Activated naive CD4-positive, alpha-beta T cell treated with anti-CD3 and anti-CD28 coated beads for 36 hours (primary cell): ENCODE measurements around the gene ZNF83. TPM values are rescaled to one million over a fixed set of nuclear protein-coding genes. Genes with fewer than 3 reads are reported as not detected.

Experiments
- CTCF ChIA-PET: fragments of 350-600 bp; sonication (Branson Sonifier 250); formaldehyde crosslinking; loops from one replicate; lab custom pipeline; 2021; ENCODE audit warnings: antibody characterized with exemption; lab: Charles Lee
- DNase-seq: peaks from one replicate; pipeline ENCODE4 v3.0.0-alpha.2; 2020
- H3K27ac Mint-ChIP-seq: one replicate; pipeline ENCODE4 v1.8.0; 2021; ENCODE audit warnings: mild to moderate bottlenecking, mixed read lengths
- H3K27me3 Mint-ChIP-seq: one replicate; pipeline ENCODE4 v1.8.0; 2021; ENCODE audit warnings: low read depth, mixed read lengths
- H3K36me3 Mint-ChIP-seq: one replicate; pipeline ENCODE4 v1.8.0; 2021; ENCODE audit warnings: low read depth, mixed read lengths
- H3K4me1 Mint-ChIP-seq: one replicate; pipeline ENCODE4 v1.8.0; 2021; ENCODE audit warnings: low read depth, mixed read lengths
- H3K4me3 Mint-ChIP-seq: one replicate; pipeline ENCODE4 v1.8.0; 2021; ENCODE audit warnings: mild to moderate bottlenecking, moderate library complexity, mixed read lengths
- H3K9me3 Mint-ChIP-seq: one replicate; pipeline ENCODE4 v1.8.0; 2021; ENCODE audit warnings: mixed read lengths
- intact Hi-C: fragments of 100-400 bp; cut with micrococcal nuclease; formaldehyde crosslinking; loops from one replicate; pipeline ENCODE4 v1.15.1; 2023
- total RNA-seq, 2 experiments: library from RNA; stranded (reverse); gene quantifications; one replicate each; pipeline ENCODE4 v1.2.3, GENCODE V29; 2021

Gene ZNF83
- total RNA-seq, 2 experiments from 2014 or later: 23.3 to 23.9 TPM

DNA sequence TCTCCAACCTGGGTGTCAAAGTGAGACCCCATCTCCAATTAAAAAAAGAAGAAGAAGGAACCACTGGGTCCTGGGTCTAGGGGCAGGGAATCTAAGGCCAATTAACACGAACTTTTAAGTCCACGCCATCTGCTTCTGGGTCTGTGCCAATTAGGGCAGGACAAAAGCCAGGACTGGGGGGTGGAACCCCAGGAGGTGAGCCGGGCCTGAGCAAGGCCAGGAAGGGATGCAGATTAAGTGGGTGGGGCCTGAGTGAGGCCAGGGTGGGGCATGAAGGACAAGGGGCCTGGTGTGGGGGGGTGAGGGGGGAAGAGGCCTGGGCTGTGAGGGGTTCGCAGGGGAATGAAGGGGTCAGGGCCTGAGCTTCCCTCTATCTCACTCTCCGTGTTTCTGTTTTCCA, 26.3 kb upstream of the ZNF83 start:
- DNase-seq: no peak
- H3K9me3 Mint-ChIP-seq: peaks cover 2% of the 10 kb centered on the region
- CTCF ChIA-PET: no interaction called here
- H3K27me3 Mint-ChIP-seq: no peaks in the 10 kb centered on the region
- no peak overlapping the region for H3K4me3 Mint-ChIP-seq
- peaks cover 2% of the 10 kb centered on the region for H3K4me1 Mint-ChIP-seq
- peaks cover 68% of the 10 kb centered on the region for H3K36me3 Mint-ChIP-seq
- H3K27ac Mint-ChIP-seq: no peak overlapping the region
- intact Hi-C loops: no loop called here

DNA sequence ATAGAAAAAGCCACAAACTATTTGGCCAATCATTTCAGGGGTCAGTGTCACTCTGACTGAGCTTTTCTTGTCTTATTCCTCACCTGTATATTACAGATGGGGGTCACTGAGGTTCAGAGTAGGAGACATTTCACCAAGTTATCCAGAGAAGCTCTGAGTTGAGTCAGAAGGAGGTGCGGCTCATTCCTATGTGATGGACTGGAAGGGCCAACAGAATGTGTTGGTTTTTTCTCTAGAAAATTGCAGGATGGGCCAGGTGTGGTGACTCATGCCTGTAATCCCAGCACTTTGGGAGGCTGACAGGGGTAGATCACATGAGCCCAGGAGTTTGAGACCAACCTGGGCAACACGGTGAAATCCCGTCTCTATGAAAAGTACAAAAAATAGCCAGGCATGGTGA, 24.5 kb upstream of the ZNF83 start:
- no peak overlapping the region for H3K4me3 Mint-ChIP-seq
- H3K27ac Mint-ChIP-seq: no peak overlapping the region
- peaks cover 74% of the 10 kb centered on the region for H3K36me3 Mint-ChIP-seq
- H3K4me1 Mint-ChIP-seq: peaks cover 2% of the 10 kb centered on the region
- intact Hi-C loops: no loop called here
- H3K9me3 Mint-ChIP-seq: peaks cover 9% of the 10 kb centered on the region
- CTCF ChIA-PET: interaction anchor here (0.6 kb wide), 1 partner anchor 31 kb away, joined by 3 read pairs; no protein-coding TSS in a partner anchor
- H3K27me3 Mint-ChIP-seq: no peaks in the 10 kb centered on the region
- DNase-seq: no peak

DNA sequence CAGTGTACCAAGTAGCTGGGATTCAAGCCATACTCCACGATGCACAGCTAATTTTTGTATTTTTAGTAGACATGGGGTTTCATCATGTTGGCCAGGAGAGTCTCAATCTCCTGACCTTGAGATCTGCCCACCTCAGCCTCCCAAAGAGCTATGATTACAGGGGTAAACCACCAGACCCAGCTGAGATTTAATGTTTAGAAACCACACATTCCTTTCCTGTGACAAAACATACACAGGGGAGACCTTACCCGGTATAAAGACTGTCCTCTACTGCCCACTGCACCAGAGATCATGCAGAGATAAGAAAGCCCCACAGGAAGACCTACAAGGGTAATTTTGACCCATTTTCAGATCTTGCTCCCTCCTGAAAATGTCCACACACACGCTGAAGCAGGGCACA, 22.8 kb upstream of the ZNF83 start:
- H3K27me3 Mint-ChIP-seq: no peaks in the 10 kb centered on the region
- no peak for DNase-seq
- peaks cover 2% of the 10 kb centered on the region for H3K4me1 Mint-ChIP-seq
- CTCF ChIA-PET: interaction anchor here (0.6 kb wide), 1 partner anchor 27 kb away, joined by 3 read pairs; no protein-coding TSS in a partner anchor
- no peak overlapping the region for H3K27ac Mint-ChIP-seq
- no peak overlapping the region for H3K4me3 Mint-ChIP-seq
- H3K36me3 Mint-ChIP-seq: peaks cover 78% of the 10 kb centered on the region
- intact Hi-C loops: no loop called here
- H3K9me3 Mint-ChIP-seq: peaks cover 11% of the 10 kb centered on the region

DNA sequence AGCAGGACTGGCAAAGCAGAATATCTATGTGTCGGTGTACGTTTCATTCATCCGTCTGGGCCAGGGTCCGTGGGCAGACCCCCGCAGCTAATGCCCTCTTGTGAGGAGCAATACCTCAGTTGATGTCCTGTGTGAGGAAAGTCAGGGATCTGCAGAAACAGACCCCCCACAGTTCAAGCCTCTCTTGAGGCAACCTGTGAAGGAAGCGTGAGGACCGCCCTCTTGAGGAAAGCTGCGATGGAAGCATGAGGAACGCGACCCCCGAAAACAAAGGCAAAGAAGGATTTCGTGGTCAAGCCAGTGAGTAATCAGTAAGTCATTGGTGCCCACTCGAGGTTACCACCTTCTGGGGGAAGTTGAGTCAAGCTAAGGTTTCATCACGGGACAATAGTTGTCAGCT, 20.9 kb upstream of the ZNF83 start:
- CTCF ChIA-PET: interaction anchor here (0.6 kb wide), 1 partner anchor 915 kb away, joined by 3 read pairs; no protein-coding TSS in a partner anchor
- no peak for DNase-seq
- intact Hi-C loops: no loop called here
- Mint-ChIP-seq H3K4me1 (no peaks in the 10 kb centered on the region), H3K9me3 (peaks cover 17% of the 10 kb centered on the region), H3K4me3 (no peak overlapping the region), H3K27me3 (no peaks in the 10 kb centered on the region), H3K27ac (no peak overlapping the region), H3K36me3 (peaks cover 85% of the 10 kb centered on the region)

DNA sequence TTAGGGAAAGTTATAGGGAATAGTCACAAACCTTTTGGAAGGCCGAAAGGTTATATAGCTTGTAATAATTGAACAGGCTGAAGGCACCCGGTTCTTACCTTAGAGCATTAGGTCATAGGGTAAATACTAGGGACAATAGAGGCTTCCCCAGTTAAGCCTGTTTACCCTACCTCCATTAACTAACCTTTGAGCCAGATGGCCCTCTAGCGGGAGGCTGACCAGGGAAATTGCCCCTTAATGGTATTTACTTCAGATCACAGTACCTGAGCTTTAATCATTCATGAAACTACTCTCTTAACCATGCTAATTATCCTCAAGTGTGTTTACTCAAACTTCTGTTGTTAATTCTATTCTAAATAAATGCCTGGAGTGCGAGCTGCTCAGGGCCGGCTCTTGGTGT, 20.4 kb upstream of the ZNF83 start:
- no peaks in the 10 kb centered on the region for H3K27me3 Mint-ChIP-seq

DNA sequence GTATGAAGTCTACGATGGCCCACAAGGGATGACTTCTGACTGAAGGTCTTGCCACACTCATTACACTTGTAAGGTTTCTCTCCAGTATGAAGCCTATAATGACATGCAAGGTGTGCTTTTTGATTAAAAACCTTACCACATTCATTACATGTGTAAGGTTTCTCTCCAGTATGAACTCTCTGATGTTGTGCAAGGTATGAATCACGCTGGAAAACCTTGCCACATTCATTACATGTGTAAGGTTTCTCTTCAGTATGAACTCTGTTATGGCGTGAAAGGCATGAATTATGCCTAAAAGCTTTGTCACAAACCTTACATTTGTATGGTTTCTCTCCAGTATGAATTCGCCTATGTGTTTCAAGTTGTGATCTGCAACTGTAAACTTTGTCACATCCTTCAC, 15.0 kb upstream of the ZNF83 start:
- H3K4me1 Mint-ChIP-seq: no peaks in the 10 kb centered on the region
- CTCF ChIA-PET: no interaction called here
- no peak overlapping the region for H3K27ac Mint-ChIP-seq
- no peaks in the 10 kb centered on the region for H3K27me3 Mint-ChIP-seq
- DNase-seq: no peak
- peaks cover 50% of the 10 kb centered on the region for H3K9me3 Mint-ChIP-seq
- H3K4me3 Mint-ChIP-seq: no peak overlapping the region
- H3K36me3 Mint-ChIP-seq: peaks cover 87% of the 10 kb centered on the region
- intact Hi-C loops: no loop called here

More for the DNA sequence above, 20.4 kb upstream of the ZNF83 start:
- no peak for DNase-seq
- H3K4me3 Mint-ChIP-seq: no peak overlapping the region
- H3K27ac Mint-ChIP-seq: no peak overlapping the region
- no peaks in the 10 kb centered on the region for H3K4me1 Mint-ChIP-seq
- CTCF ChIA-PET: no interaction called here
- peaks cover 19% of the 10 kb centered on the region for H3K9me3 Mint-ChIP-seq
- intact Hi-C loops: no loop called here
- peaks cover 89% of the 10 kb centered on the region for H3K36me3 Mint-ChIP-seq

DNA sequence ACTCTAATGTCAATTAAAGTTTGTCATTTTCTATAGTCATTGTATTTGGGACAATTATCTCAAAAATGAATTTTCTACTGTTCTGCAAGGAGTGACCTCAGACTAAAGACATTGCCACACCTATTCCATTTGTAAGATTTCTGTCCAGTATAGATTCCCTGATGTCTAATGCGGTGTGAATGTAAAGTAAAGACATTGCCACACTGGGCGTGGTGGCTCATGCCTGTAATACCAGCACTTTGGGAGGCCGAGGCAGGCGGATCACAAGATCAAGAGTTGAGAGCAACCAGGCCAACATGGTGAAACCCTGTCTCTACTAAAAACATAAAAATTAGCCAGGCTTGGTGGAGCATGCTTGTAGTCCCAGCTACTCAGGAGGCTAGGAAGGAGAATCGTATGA, 13.8 kb upstream of the ZNF83 start:
- intact Hi-C loops: no loop called here
- Mint-ChIP-seq H3K4me3 (no peak overlapping the region), H3K4me1 (no peaks in the 10 kb centered on the region), H3K27me3 (no peaks in the 10 kb centered on the region), H3K9me3 (peaks cover 59% of the 10 kb centered on the region), H3K27ac (no peak overlapping the region), H3K36me3 (peaks cover 86% of the 10 kb centered on the region)
- no peak for DNase-seq
- CTCF ChIA-PET: no interaction called here

DNA sequence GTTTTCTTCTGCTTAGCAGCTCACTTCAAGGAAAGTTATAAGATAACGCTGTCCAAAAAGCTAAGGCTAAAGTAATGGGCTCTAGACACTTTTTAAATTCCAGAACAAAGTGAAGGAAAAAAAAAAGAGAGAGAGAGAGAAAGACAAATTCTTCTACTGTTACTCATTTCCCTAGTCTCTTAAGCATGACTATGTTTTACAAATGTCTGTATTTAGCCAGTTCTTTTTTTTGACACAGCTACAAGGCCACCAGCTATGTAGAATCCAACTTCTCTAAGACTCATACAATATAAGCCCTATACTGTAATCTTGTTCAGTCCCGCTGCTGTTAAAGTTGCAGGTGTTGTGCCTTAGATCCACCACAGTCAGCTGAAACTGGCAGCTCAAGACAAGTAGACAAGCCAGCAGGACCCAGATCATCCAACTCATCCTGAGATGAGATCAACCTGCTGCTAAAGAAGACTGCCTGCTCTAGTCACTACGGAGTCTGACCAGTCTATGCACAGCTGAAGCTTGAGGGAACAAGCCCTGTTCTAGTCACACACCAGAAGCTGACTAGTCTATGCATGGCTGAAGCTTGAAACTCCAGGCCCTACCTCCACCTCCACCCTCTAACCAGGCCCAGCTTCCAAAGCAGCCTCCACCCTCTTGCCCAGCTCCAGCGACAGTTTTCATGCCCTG, 10.3 kb upstream of the ZNF83 start:
- Mint-ChIP-seq H3K27ac (no peak overlapping the region), H3K9me3 (peaks cover 73% of the 10 kb centered on the region), H3K27me3 (no peaks in the 10 kb centered on the region), H3K4me1 (no peaks in the 10 kb centered on the region), H3K4me3 (no peak overlapping the region), H3K36me3 (peaks cover 75% of the 10 kb centered on the region)
- CTCF ChIA-PET: no interaction called here
- DNase-seq: no peak
- intact Hi-C loops: no loop called here

DNA sequence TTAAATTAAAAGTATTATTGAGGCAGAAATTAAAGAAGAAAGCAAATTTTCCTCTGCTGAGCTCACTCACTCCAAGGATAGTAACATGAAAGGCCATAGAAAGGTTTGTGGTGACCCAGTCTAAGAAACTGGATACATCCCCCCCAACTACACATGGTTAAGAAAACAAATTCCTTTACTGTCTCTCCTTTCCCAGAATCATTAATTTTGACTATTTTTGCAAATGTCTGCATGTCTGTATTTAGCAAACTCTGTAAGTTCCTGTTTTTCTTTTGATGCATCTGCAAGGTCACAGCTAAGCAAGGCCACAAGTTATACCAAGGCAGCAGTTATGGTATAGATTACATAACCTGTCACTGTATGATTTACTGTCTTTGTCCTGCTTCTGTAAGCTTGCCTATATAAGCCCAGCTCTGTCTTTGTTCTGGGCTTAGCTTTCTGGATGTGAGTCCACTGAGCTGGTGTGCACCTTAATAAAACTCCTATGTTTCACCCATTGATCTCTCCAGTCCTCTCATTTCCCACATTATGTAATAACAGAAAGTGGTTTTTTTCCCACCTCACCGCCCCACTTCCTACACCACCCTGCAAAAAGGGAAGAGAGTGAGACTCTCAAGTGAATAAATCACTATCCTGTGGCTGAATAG, 8.5 kb upstream of the ZNF83 start:
- H3K4me3 Mint-ChIP-seq: no peak overlapping the region
- peaks cover 65% of the 10 kb centered on the region for H3K36me3 Mint-ChIP-seq
- peaks cover 60% of the 10 kb centered on the region for H3K9me3 Mint-ChIP-seq
- intact Hi-C loops: no loop called here
- CTCF ChIA-PET: no interaction called here
- H3K4me1 Mint-ChIP-seq: no peaks in the 10 kb centered on the region
- H3K27ac Mint-ChIP-seq: no peak overlapping the region
- DNase-seq: no peak
- H3K27me3 Mint-ChIP-seq: no peaks in the 10 kb centered on the region

DNA sequence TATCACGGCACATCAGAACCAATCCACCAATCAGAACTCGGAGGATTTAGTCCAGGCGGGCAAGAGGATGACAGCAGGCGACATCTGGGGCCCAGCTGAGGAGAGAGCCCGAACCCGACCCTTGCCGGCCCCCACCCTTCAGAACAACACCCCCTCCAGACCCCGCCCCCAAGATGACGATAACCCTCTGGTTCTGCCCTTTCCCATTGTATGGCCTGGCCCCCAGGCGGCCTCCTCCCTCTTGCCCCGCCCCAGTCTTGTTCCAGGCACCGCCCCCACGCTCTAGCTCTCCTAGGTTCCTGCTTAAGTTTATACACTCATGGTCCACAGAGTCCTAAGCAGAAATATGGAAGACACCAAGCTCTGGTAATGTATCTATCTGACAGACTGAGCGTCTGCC, 2.8 kb upstream of the ZNF83 start:
- H3K27me3 Mint-ChIP-seq: no peaks in the 10 kb centered on the region
- no peak overlapping the region for H3K4me3 Mint-ChIP-seq
- peaks cover 9% of the 10 kb centered on the region for H3K4me1 Mint-ChIP-seq
- H3K9me3 Mint-ChIP-seq: peaks cover 37% of the 10 kb centered on the region
- H3K27ac Mint-ChIP-seq: no peak overlapping the region
- intact Hi-C loops: no loop called here
- peaks cover 35% of the 10 kb centered on the region for H3K36me3 Mint-ChIP-seq
- CTCF ChIA-PET: interaction anchor here (0.6 kb wide), 1 partner anchor 184 kb away, joined by 4 read pairs; no protein-coding TSS in a partner anchor
- no peak for DNase-seq

DNA sequence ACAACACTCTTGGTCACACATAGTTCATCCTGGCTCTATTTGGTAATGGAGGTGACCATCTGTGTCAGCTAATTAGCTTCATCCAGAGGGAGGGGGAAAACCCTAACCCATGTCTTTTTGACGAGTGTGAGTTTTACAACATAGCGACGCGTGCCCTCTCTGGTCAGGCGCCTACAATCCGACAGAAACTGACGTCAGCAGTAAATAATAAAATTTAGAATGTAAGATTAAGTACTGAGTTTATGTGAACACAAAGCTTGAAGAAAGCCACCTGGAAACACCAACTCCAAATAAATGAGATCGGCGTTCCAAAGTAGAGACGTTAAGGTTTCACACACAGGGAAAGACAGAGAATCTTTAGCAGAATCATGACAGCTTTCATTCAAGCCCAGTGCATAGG, 1.8 kb upstream of the ZNF83 start:
- no peak overlapping the region for H3K4me3 Mint-ChIP-seq
- CTCF ChIA-PET: interaction anchor here (0.6 kb wide), 1 partner anchor 62 kb away, joined by 3 read pairs; no protein-coding TSS in a partner anchor
- peaks cover 32% of the 10 kb centered on the region for H3K36me3 Mint-ChIP-seq
- intact Hi-C loops: loop anchor here (2.0 to 5.0 kb wide), 3 partner anchors 38 to 95 kb away; partner anchors contain the start of gene ZNF611
- no peaks in the 10 kb centered on the region for H3K27me3 Mint-ChIP-seq
- DNase-seq: no peak
- no peak overlapping the region for H3K27ac Mint-ChIP-seq
- peaks cover 32% of the 10 kb centered on the region for H3K9me3 Mint-ChIP-seq
- H3K4me1 Mint-ChIP-seq: peaks cover 9% of the 10 kb centered on the region

DNA sequence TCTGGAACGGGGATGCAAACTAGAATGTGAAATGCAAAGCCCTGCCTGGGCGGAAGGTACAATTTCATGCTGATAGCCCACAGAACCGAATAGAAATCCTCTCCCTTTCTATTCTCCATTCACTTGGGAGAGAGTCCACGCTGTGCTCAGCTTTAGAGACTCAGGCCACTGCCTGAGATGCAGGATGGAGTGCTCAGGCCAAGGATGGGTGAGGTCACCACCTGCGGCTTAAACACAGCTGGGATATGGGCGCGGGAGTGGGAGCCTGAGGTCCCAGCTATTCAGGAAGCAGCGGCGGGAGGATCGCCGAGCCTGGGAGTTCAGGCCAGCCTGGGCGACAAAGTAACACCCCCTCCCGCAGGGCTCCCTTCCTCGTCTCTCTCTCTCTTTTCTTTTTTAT, 446 bp upstream of the ZNF83 start:
- peaks cover 9% of the 10 kb centered on the region for H3K4me1 Mint-ChIP-seq
- H3K27me3 Mint-ChIP-seq: no peaks in the 10 kb centered on the region
- CTCF ChIA-PET: no interaction called here
- H3K4me3 Mint-ChIP-seq: peak overlapping the region; percentile 85
- intact Hi-C loops: loop anchor here (1.0 to 5.0 kb wide), 5 partner anchors 36 to 449 kb away; partner anchors contain the start of genes ZNF611 and ZNF808
- peaks cover 25% of the 10 kb centered on the region for H3K36me3 Mint-ChIP-seq
- peaks cover 22% of the 10 kb centered on the region for H3K9me3 Mint-ChIP-seq
- no peak for DNase-seq
- H3K27ac Mint-ChIP-seq: no peak overlapping the region
